HepG2 (cell line): ENCODE results near the gene ANAPC1. TPM values are rescaled to one million over a fixed set of nuclear protein-coding genes. Genes with fewer than 3 reads are reported as not detected.
A peak's percentile ranks its signal among the peaks of the same experiment; 100 is the strongest.
"Not testable (repeated sequence)": the region's sequence is repeated elsewhere in the genome, so short reads cannot be mapped to it uniquely, and the experiment has no call there.

Experiments
- ATAC-seq: fragments of 200-7000 bp; cut with Tn5 transposase; 3 replicates; pipeline ENCODE4 v1.9.1; 2020; ENCODE audit warnings: mild to moderate bottlenecking, moderate library complexity
- BruUV-seq: library from RNA; stranded (reverse); fragments of 400-500 nt; replicated peaks from 2 replicates; lab custom pipeline; 2021; lab: Mats Ljungman, UMichigan
- CTCF ChIA-PET: fragments of 300-600 bp; formaldehyde crosslinking; extraction: SDS; loops from one replicate; lab custom pipeline; 2021; ENCODE audit warnings: low total read pairs, inconsistent platforms, low intra/inter-chr PET ratio; lab: Yijun Ruan, JAX
- POLR2A ChIA-PET: fragments of 350-600 bp; sonication (Branson Sonifier 250); formaldehyde crosslinking; loops from one replicate; lab custom pipeline; 2020; ENCODE audit warnings: antibody characterized with exemption, inconsistent platforms; lab: Yijun Ruan, JAX
- DNase-seq: peaks from one replicate; pipeline ENCODE4 v3.0.0-alpha.2; 2015; ENCODE audit warnings: low spot score
- FAIRE-seq: peaks from 3 replicates; lab custom pipeline; 2011; peaks lifted over from hg19 to GRCh38; lab: Jason Lieb, UNC
- H2AFZ ChIP-seq: one replicate; pipeline ENCODE4 v1.6.1; 2011; ENCODE audit warnings: low read length, inconsistent platforms
- H3K27ac ChIP-seq: fragments of 300-600 bp; 3 replicates; pipeline ENCODE4 v1.8.0; 2011; ENCODE audit warnings: mixed run types, mild to moderate bottlenecking, mixed read lengths, low read length, inconsistent platforms; ENCODE audit not compliant: insufficient read depth; ENCODE audit errors: extremely low read length
- H3K27me3 ChIP-seq, 2 experiments: fragments of 200-600 bp in 1 of 2; 2 replicates in 1 of 2; 3 replicates in 1 of 2; pipeline versions ENCODE4 v1.6.0 to v1.8.0; 2011; ENCODE audit warnings: low read length in 2 of 2, mild to moderate bottlenecking in 2 of 2, moderate library complexity in 2 of 2, inconsistent platforms in 1 of 2; ENCODE audit not compliant: insufficient read depth in 2 of 2, control insufficient read depth in 1 of 2
- H3K36me3 ChIP-seq, 2 experiments: fragments of 200-600 bp in 1 of 2; replicated peaks in 1 of 2; 2 replicates in 1 of 2; 3 replicates in 1 of 2; pipeline versions ENCODE4 v1.5.1 to v1.8.0; 2011; ENCODE audit warnings: low read length in 2 of 2, inconsistent platforms in 1 of 2; ENCODE audit not compliant: insufficient read depth in 2 of 2, control insufficient read depth in 1 of 2
- H3K4me1 ChIP-seq: 2 replicates; pipeline ENCODE4 v1.5.1; 2012; ENCODE audit warnings: low read length, inconsistent platforms; ENCODE audit not compliant: insufficient read depth
- H3K4me2 ChIP-seq: 2 replicates; pipeline ENCODE4 v1.6.0; 2011; ENCODE audit warnings: low read depth, low read length, inconsistent platforms
- H3K4me3 ChIP-seq, 3 experiments: fragments of 200-600 bp in 1 of 3; sonication (generic), shearing (Covaris generic) in 1 of 3; replicated peaks in 1 of 3; 2 replicates each; pipeline ENCODE4 v1.5.1; 2011 to 2016; ENCODE audit warnings: low read length in 3 of 3, inconsistent platforms in 2 of 3, low read depth in 2 of 3, mild to moderate bottlenecking in 2 of 3, control low read depth in 1 of 3, mixed read lengths in 1 of 3; ENCODE audit not compliant: insufficient read depth in 1 of 3
- H3K79me2 ChIP-seq: one replicate; pipeline ENCODE4 v1.6.1; 2011; ENCODE audit warnings: low read length, inconsistent platforms; ENCODE audit not compliant: insufficient read depth
- H3K9ac ChIP-seq: 2 replicates; pipeline ENCODE4 v1.6.0; 2011; ENCODE audit warnings: mild to moderate bottlenecking, low read depth, low read length, inconsistent platforms; ENCODE audit not compliant: insufficient read depth
- H3K9me3 ChIP-seq: 2 replicates; pipeline ENCODE4 v1.5.1; 2012; ENCODE audit warnings: mild to moderate bottlenecking, low read length
- H4K20me1 ChIP-seq: 2 replicates; pipeline ENCODE4 v1.6.0; 2011; ENCODE audit warnings: inconsistent platforms, mild to moderate bottlenecking, low read length, moderate library complexity; ENCODE audit not compliant: insufficient read depth
- ELF3 ChIP-seq: IDR thresholded peaks from 2 replicates; pipeline ENCODE4 v1.6.1; 2016; ENCODE audit warnings: missing genetic modification reagents, missing compliant biosample characterization
- FOXO1 ChIP-seq: sonication (generic); formaldehyde crosslinking; IDR thresholded peaks from 2 replicates; pipeline ENCODE4 v1.4.0; 2020; ENCODE audit warnings: missing genetic modification reagents
- FOXP1 ChIP-seq, 2 experiments: fragments of 450-650 bp in 1 of 2; IDR thresholded peaks; 2 replicates each; pipeline ENCODE4 v1.6.1; 2017 to 2018; ENCODE audit warnings: antibody characterized with exemption in 1 of 2
- GABPB1 ChIP-seq: IDR thresholded peaks from 2 replicates; pipeline ENCODE4 v1.6.1; 2016; ENCODE audit warnings: mild to moderate bottlenecking, missing genetic modification reagents, moderate library complexity, missing compliant biosample characterization
- HNF1A ChIP-seq, 2 experiments: sonication (generic) in 1 of 2; formaldehyde crosslinking in 1 of 2; IDR thresholded peaks; 2 replicates each; pipeline versions ENCODE4 v1.4.0 to v1.6.1; 2016 to 2020; ENCODE audit warnings: borderline replicate concordance in 1 of 2, low read depth in 1 of 2, mild to moderate bottlenecking in 1 of 2, missing genetic modification reagents in 1 of 2
- NR2F6 ChIP-seq, 2 experiments: IDR thresholded peaks; 2 replicates each; pipeline ENCODE4 v1.6.1; 2016; ENCODE audit warnings: antibody characterized with exemption in 1 of 2, mild to moderate bottlenecking in 1 of 2
- PPARG ChIP-seq: conservative IDR thresholded peaks from 2 replicates; pipeline ENCODE4 v1.6.1; 2016; ENCODE audit warnings: missing biosample characterization, missing genetic modification reagents
- RXRB ChIP-seq: IDR thresholded peaks from 2 replicates; pipeline ENCODE4 v1.6.1; 2016; ENCODE audit warnings: borderline replicate concordance, missing genetic modification reagents, missing compliant biosample characterization
- SAP130 ChIP-seq: IDR thresholded peaks from 2 replicates; pipeline ENCODE4 v1.6.1; 2016; ENCODE audit warnings: low read depth
- SOX13 ChIP-seq, 3 experiments: fragments of 450-650 bp in 1 of 3; sonication (generic) in 1 of 3; formaldehyde crosslinking in 1 of 3; IDR thresholded peaks in 2 of 3; conservative IDR thresholded peaks in 1 of 3; 2 replicates each; pipeline versions ENCODE4 v1.5.0 to v1.6.1; 2016 to 2020; ENCODE audit warnings: antibody characterized with exemption in 1 of 3, mild to moderate bottlenecking in 1 of 3, missing compliant biosample characterization in 1 of 3, missing genetic modification reagents in 1 of 3, moderate library complexity in 1 of 3
- TFAP4 ChIP-seq: sonication (generic); IDR thresholded peaks from 2 replicates; pipeline ENCODE4 v1.6.1; 2016; ENCODE audit warnings: low read depth, borderline replicate concordance
- THAP11 ChIP-seq: IDR thresholded peaks from 2 replicates; pipeline ENCODE4 v1.6.1; 2016; ENCODE audit warnings: missing biosample characterization, missing genetic modification reagents
- whole genome bisulfite sequencing: methylation state at CpG from one replicate; pipeline ENCODE4 v1.1.6; 2017; ENCODE audit warnings: low lambda C conversion rate; 5-methylcytosine and 5-hydroxymethylcytosine counted together
- in situ Hi-C: cut with HindIII; loops from 2 replicates; pipeline ENCODE4 v1.10.0; 2017; ENCODE audit warnings: low pct_unique_long_range_greater_than_20kb; ENCODE audit not compliant: extremely low pct_ligation_motif_present
- intact Hi-C: fragments of 100-400 bp; cut with micrococcal nuclease; formaldehyde crosslinking; loops from one replicate; pipeline ENCODE4 v1.10.0; 2022; ENCODE audit not compliant: unreplicated experiment
- polyA plus RNA-seq, 8 experiments: library from polyadenylated mRNA; depleted of rRNA in 3 of 8; stranded (reverse) in 7 of 8; unstranded in 1 of 8; fragments of >200 nt; fragmentation: Illumina TruSeq in 4 of 8; extraction: Trizol in 4 of 8; gene quantifications; 2 replicates each; pipeline versions ENCODE4 v1.2.1 to v1.2.3, GENCODE V29; 2011 to 2016; ENCODE audit warnings: low read depth in 4 of 8, missing spikeins in 1 of 8, mixed read lengths in 1 of 8; ENCODE audit not compliant: insufficient read depth in 1 of 8
- total RNA-seq, 5 experiments: library from RNA; depleted of rRNA; stranded (reverse); fragments of >200 nt; fragmentation: Illumina TruSeq; extraction: Trizol; gene quantifications; 2 replicates each; pipeline ENCODE4 v1.2.3, GENCODE V29; 2016; ENCODE audit warnings: low read depth in 1 of 5
- TF ChIP-seq, protein P1 (sequence below): sonication (generic); formaldehyde crosslinking; IDR thresholded peaks from 2 replicates; pipeline ENCODE4 v1.4.0; 2020; ENCODE audit warnings: missing genetic modification reagents, mild to moderate bottlenecking, borderline replicate concordance

Gene ANAPC1
- total and polyA plus RNA-seq, 2 of the 13 experiments (the other 11 are each of a cell fraction or from before 2014, with no cell fraction given) = 50.0 to 89.7 TPM

DNA sequence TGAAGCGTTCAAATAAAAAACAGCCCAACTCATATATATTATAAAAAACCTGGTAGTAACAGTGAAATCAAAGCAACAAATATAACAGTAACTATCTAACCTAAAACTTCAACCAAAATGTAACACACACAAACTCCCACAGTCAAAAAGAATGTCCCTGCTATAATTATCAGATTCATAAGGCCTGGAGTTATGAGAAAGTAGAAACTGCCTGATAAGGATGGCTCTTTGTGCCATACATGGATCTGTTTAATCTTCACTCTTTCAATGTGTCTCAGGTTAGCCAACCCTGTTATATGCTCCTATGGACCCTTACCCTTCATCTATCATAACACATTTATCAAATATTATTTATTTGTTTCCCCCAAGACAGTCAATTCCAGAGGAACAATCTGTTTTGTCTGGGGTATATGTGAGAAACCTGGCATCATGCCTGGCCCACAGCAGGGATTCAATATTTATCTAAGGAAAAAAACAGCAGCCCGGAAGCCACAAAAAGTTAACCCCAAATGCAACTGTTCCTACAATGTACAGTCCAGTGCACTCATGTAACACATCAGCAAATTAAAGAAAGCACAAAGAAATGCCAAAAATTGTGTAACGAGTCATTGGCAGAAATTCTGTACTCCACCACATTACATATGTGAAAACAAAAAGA is 44.2 kb downstream of the ANAPC1 start:
- FAIRE-seq; H2AFZ ChIP-seq; H4K20me1 ChIP-seq; H3K9me3 ChIP-seq; H3K27me3 ChIP-seq; H3K79me2 ChIP-seq; BruUV-seq; CTCF ChIA-PET; H3K4me3 ChIP-seq; intact Hi-C loops; POLR2A ChIA-PET; in situ Hi-C loops; H3K9ac ChIP-seq; TF ChIP-seq SOX13 (IDR thresholded peaks at IDR 0.05); NR2F6 (IDR thresholded peaks at IDR 0.05); HNF1A (CRISPR knock-in tag; IDR thresholded peaks at IDR 0.05; ENCODE audit: borderline replicate concordance); FOXP1 (IDR thresholded peaks at IDR 0.05): not testable (repeated sequence)
- Histone ChIP-seq H3K4me1 (peaks cover 35% of the 10 kb centered on the region), H3K36me3 (peaks cover 7 to 20% of the 10 kb centered on the region in 2 experiments; a peak in 4 of 5 replicates), H3K4me2 (peak overlapping the region; percentile 23; the same call in 1 of the 2 replicates), H3K27ac (peak overlapping the region; percentile 46)
- ATAC-seq = peak; percentile 46
- peak; percentile 35 for DNase-seq
- WGBS = 50% methylated on average over 3 of the region's 3 CpGs
- TF ChIP-seq THAP11 (CRISPR knock-in tag) = 0 out of 2 replicates have a peak, but pooled peaks have one; percentile 24
- TF ChIP-seq SOX13 (CRISPR knock-in tag; conservative IDR thresholded peaks at IDR 0.05 in 1 of 2, IDR thresholded peaks at IDR 0.05 in 1 of 2) = peak in 1 of 2 experiments; percentile 81; a peak in 2 of 4 replicates
- TF ChIP-seq SAP130 (CRISPR knock-in tag) = peak; percentile 60
- peak; percentile 23; the same call in 1 of the 2 replicates for TF ChIP-seq FOXO1 (CRISPR knock-in tag)
- TF ChIP-seq GABPB1 (CRISPR knock-in tag) = peak; percentile 27; the same call in 1 of the 2 replicates
- TF ChIP-seq, protein P1, sequence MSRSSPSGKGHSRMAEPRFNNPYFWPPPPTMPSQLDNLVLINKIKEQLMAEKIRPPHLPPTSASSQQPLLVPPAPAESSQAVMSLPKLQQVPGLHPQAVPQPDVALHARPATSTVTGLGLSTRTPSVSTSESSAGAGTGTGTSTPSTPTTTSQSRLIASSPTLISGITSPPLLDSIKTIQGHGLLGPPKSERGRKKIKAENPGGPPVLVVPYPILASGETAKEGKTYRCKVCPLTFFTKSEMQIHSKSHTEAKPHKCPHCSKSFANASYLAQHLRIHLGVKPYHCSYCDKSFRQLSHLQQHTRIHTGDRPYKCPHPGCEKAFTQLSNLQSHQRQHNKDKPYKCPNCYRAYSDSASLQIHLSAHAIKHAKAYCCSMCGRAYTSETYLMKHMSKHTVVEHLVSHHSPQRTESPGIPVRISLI (CRISPR knock-in tag) = peak; percentile 92
- TF ChIP-seq TFAP4 = peak; percentile 45; the same call in 1 of the 2 replicates
- peak; percentile 39; the same call in 1 of the 2 replicates for TF ChIP-seq PPARG
- peak; percentile 53; the same call in 1 of the 2 replicates for TF ChIP-seq RXRB (CRISPR knock-in tag)
- TF ChIP-seq NR2F6 (CRISPR knock-in tag; IDR thresholded peaks at IDR 0.05) = 0 out of 2 replicates have a peak, but pooled peaks have one; percentile 35
- 0 out of 2 replicates have a peak, but pooled peaks have one; percentile 41 for TF ChIP-seq HNF1A (IDR thresholded peaks at IDR 0.05; ENCODE audit: low read depth)
- TF ChIP-seq ELF3 = 0 out of 2 replicates have a peak, but pooled peaks have one; percentile 32
- peak; percentile 59; the same call in 1 of the 2 replicates for TF ChIP-seq FOXP1 (CRISPR knock-in tag; IDR thresholded peaks at IDR 0.05)
